Measurements from ENCODE around the gene CAMTA1.

CAMTA1 gene

DNA sequence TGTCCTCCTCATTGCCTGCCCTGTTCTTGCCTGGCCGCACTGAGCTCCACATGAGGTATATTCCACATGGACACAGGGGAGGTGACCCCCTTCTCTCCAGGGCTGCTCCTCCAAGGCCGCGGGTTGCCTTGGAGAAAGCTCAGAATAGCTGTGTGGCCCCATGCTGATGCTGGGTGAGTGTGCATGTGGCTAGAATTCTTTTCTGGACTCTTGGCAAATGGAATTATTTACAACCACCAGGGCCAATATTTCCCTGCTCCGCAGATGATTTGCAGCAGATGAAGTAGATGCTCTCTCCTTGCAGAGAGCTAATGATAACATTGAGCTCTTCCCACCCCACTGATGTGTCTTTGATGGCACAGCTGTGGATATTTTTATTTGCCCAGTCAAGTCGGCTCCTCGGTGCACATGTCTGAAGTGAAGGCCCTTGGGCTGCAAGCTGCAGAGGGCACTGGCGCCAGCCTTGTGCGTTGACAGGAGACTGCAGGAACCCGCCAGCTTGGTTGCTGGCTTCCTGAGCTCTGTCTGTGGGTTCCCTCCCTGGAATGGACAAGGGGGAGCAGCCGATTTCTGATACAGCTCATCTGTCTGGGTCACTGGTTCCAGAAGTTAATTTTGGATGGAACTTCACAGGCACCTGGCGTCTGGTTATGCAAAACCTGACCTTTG is 581.2 kb downstream of the CAMTA1 start:
- no peak overlapping the region for H3K4me3 Mint-ChIP-seq
- no peaks in the 10 kb centered on the region for H3K9me3 Mint-ChIP-seq
- no peaks in the 10 kb centered on the region for H3K36me3 Mint-ChIP-seq (ENCODE audit: low read depth)
- no peak for DNase-seq
- no peaks in the 10 kb centered on the region for H3K27me3 Mint-ChIP-seq
- no peaks in the 10 kb centered on the region for H3K4me1 Mint-ChIP-seq (ENCODE audit: low read depth)
- H3K27ac Mint-ChIP-seq, result no peak overlapping the region

- Mint-ChIP-seq H3K27ac (no peak overlapping the region), H3K4me3 (no peak overlapping the region), H3K4me1 (ENCODE audit: low read depth) (no peaks in the 10 kb centered on the region), H3K36me3 (ENCODE audit: low read depth) (no peaks in the 10 kb centered on the region), H3K27me3 (no peaks in the 10 kb centered on the region), H3K9me3 (no peaks in the 10 kb centered on the region)
- no peak for DNase-seq
These were observed 581.9 kb downstream of the CAMTA1 start for GRCh38 chr1:7366955-7367665.

DNA sequence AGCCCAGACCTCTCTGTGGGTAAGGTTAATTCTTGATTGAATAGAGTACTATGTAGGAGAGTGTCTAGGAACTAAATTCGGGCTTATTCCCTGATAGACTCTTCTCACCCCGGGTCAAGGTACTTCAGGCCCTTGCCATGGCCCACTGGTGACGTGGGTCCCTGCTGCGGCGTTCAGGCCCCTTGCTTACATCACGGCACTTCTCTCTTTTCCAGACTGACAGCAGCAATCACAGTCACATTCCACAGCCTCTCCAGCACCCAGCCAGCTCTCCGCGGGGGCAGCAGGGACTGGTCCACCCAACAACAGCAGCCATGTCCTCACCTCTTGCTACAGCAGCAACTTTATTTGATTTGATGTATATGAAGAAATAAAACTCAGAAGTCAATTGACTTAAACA is 584.6 kb downstream of the CAMTA1 start:
- DNase-seq, result no peak
- Mint-ChIP-seq H3K9me3 (no peaks in the 10 kb centered on the region), H3K4me3 (no peak overlapping the region), H3K27me3 (peaks cover 4% of the 10 kb centered on the region), H3K4me1 (ENCODE audit: low read depth) (no peaks in the 10 kb centered on the region), H3K36me3 (ENCODE audit: low read depth) (no peaks in the 10 kb centered on the region), H3K27ac (no peak overlapping the region)

- no peaks in the 10 kb centered on the region for H3K9me3 Mint-ChIP-seq
- no peak for DNase-seq
These were observed 586.7 kb downstream of the CAMTA1 start for GRCh38 chr1:7371926-7372325.

GRCh38 chr1:7372477-7373120 is 587.3 kb downstream of the CAMTA1 start:
- Mint-ChIP-seq H3K4me1 (ENCODE audit: low read depth) (no peaks in the 10 kb centered on the region), H3K4me3 (no peak overlapping the region)
- no peak for DNase-seq

More at GRCh38 chr1:7371926-7372325, 586.7 kb downstream of the CAMTA1 start:
- Mint-ChIP-seq H3K27me3 (peaks cover 9% of the 10 kb centered on the region), H3K36me3 (ENCODE audit: low read depth) (no peaks in the 10 kb centered on the region), H3K4me3 (no peak overlapping the region), H3K4me1 (ENCODE audit: low read depth) (no peaks in the 10 kb centered on the region), H3K27ac (no peak overlapping the region)

GRCh38 chr1:7373251-7373650 is 588.0 kb downstream of the CAMTA1 start:
- Mint-ChIP-seq H3K4me3 (no peak overlapping the region), H3K27me3 (peaks cover 9% of the 10 kb centered on the region), H3K4me1 (ENCODE audit: low read depth) (no peaks in the 10 kb centered on the region), H3K27ac (no peak overlapping the region), H3K36me3 (ENCODE audit: low read depth) (no peaks in the 10 kb centered on the region), H3K9me3 (no peaks in the 10 kb centered on the region)
- DNase-seq, result no peak

More at GRCh38 chr1:7372477-7373120, 587.3 kb downstream of the CAMTA1 start:
- H3K27me3 Mint-ChIP-seq, result peaks cover 9% of the 10 kb centered on the region
- no peaks in the 10 kb centered on the region for H3K36me3 Mint-ChIP-seq (ENCODE audit: low read depth)
- no peak overlapping the region for H3K27ac Mint-ChIP-seq
- H3K9me3 Mint-ChIP-seq, result no peaks in the 10 kb centered on the region

GRCh38 chr1:7373876-7374562 is 588.8 kb downstream of the CAMTA1 start:
- Mint-ChIP-seq H3K4me3 (no peak overlapping the region), H3K9me3 (no peaks in the 10 kb centered on the region), H3K27ac (no peak overlapping the region), H3K27me3 (peaks cover 9% of the 10 kb centered on the region), H3K36me3 (ENCODE audit: low read depth) (no peaks in the 10 kb centered on the region), H3K4me1 (ENCODE audit: low read depth) (no peaks in the 10 kb centered on the region)
- DNase-seq, result no peak

DNA sequence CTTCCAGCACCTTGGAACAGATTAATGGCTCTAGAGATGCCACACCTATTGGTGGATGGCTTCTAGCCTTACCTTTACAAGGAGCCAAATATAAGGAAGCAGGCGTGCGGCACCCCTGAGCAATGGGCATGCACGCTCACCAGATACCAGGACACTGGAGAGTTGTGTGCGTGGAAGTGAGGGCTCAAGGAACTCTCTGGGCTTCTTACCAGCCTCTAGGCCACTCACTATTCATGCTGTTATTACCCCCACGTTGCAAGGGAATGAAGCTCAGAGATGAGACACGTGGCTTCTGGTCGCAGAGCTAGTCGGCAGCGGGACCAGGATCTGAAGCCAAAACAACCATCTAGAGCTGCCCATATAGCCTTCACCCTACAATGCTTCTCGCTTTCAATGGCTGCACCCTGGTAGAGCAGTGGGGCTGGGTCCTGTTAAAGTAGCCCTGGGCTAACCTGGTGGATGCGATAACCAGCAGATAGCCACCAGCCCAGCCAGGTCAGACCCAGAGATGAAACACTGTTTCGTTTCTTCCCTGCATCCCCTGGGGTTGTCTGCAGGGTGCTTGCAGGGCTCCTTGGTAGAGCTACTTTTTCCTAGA is 589.4 kb downstream of the CAMTA1 start:
- Mint-ChIP-seq H3K36me3 (ENCODE audit: low read depth) (no peaks in the 10 kb centered on the region), H3K27me3 (peaks cover 12% of the 10 kb centered on the region), H3K4me1 (ENCODE audit: low read depth) (no peaks in the 10 kb centered on the region), H3K4me3 (no peak overlapping the region), H3K27ac (no peak overlapping the region), H3K9me3 (no peaks in the 10 kb centered on the region)
- no peak for DNase-seq

GRCh38 chr1:7375329-7375728 is 590.1 kb downstream of the CAMTA1 start:
- H3K27me3 Mint-ChIP-seq, result peaks cover 14% of the 10 kb centered on the region
- no peak overlapping the region for H3K27ac Mint-ChIP-seq
- no peaks in the 10 kb centered on the region for H3K4me1 Mint-ChIP-seq (ENCODE audit: low read depth)
- H3K4me3 Mint-ChIP-seq, result no peak overlapping the region
- no peak for DNase-seq
- no peaks in the 10 kb centered on the region for H3K36me3 Mint-ChIP-seq (ENCODE audit: low read depth)
- H3K9me3 Mint-ChIP-seq, result no peaks in the 10 kb centered on the region

GRCh38 chr1:7375781-7376660 is 590.8 kb downstream of the CAMTA1 start:
- H3K4me1 Mint-ChIP-seq (ENCODE audit: low read depth), result no peaks in the 10 kb centered on the region
- H3K4me3 Mint-ChIP-seq, result no peak overlapping the region
- no peaks in the 10 kb centered on the region for H3K36me3 Mint-ChIP-seq (ENCODE audit: low read depth)
- H3K27ac Mint-ChIP-seq, result no peak overlapping the region
- peaks cover 17% of the 10 kb centered on the region for H3K27me3 Mint-ChIP-seq
- no peak for DNase-seq
- H3K9me3 Mint-ChIP-seq, result no peaks in the 10 kb centered on the region

DNA sequence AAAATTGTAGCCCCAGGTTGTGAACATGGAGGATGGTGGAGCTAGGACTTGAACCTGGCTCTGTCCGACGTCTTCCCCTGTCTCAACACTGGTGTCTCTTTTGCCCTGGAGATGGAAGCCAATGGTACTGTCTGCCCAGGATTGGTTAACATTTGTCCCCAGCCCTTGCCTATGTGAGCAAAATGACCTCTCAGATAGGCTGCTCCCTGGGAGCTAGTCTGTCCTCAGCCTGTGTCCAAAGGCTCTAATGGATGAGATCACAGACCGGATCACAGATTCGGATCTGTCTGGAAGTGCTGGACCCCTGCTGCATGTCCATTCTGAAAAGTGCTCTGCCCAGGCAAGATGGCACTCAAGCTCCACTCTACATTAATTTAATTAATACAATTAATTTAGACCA is 591.4 kb downstream of the CAMTA1 start:
- Mint-ChIP-seq H3K9me3 (no peaks in the 10 kb centered on the region), H3K27me3 (peaks cover 17% of the 10 kb centered on the region), H3K4me1 (ENCODE audit: low read depth) (no peaks in the 10 kb centered on the region), H3K4me3 (no peak overlapping the region), H3K27ac (no peak overlapping the region), H3K36me3 (ENCODE audit: low read depth) (no peaks in the 10 kb centered on the region)
- no peak for DNase-seq

DNA sequence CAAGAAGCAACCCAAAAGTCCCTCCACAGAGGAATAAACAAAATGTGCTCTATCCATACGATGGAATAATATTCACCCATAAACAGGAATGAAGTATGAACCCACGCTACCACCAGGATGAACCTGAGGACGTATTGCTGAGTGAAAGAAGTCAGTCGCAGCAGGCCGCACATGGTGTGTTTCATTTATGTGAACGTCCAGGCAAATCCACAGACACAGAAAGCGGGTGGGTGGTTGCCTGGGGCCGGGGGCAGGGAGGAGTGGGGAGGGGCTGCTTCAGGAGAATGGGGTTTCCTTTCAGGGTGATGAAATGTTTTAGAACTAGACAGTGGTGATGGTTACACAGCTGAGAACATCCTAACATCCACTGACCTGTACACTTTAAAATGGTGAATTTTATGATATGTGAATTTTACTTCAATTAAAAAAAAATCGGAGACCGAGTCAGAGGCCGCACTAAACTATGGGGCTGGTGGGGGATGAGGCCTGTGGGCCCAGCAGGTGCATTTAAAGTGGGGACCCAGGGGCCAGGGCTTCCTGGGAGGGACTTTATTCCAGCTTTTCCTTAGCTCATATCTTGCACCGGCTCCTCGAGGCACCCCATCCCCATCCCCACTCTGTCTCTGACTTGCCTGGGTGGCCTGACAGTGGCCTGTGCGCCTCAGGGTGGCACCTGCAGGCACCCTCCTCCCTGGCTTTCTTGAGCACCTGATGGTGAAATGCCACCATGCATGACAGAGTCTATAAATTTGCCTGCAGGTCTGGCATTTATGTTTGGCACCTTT is 593.3 kb downstream of the CAMTA1 start:
- Mint-ChIP-seq H3K4me3 (no peak overlapping the region), H3K36me3 (ENCODE audit: low read depth) (no peaks in the 10 kb centered on the region), H3K9me3 (no peaks in the 10 kb centered on the region), H3K4me1 (ENCODE audit: low read depth) (no peaks in the 10 kb centered on the region), H3K27me3 (peaks cover 17% of the 10 kb centered on the region), H3K27ac (no peak overlapping the region)
- no peak for DNase-seq

- Mint-ChIP-seq H3K27me3 (peaks cover 14% of the 10 kb centered on the region), H3K9me3 (no peaks in the 10 kb centered on the region), H3K27ac (no peak overlapping the region), H3K4me1 (ENCODE audit: low read depth) (no peaks in the 10 kb centered on the region), H3K36me3 (ENCODE audit: low read depth) (no peaks in the 10 kb centered on the region), H3K4me3 (no peak overlapping the region)
- DNase-seq, result no peak
These were observed 594.3 kb downstream of the CAMTA1 start for GRCh38 chr1:7379441-7379971.
